HepG2 (cell line): ENCODE measurements around the gene CA14. TPM values are rescaled to one million over a fixed set of nuclear protein-coding genes. Genes with fewer than 3 reads are reported as not detected.

Source experiments
- BRCA1 ChIP-seq: sonication (generic); formaldehyde crosslinking; IDR thresholded peaks from 2 replicates; pipeline ENCODE4 v1.4.0; 2020; ENCODE audit warnings: missing genetic modification reagents
- FOXA1 ChIP-seq, 2 experiments: fragments of 450-650 bp in 1 of 2; sonication (generic) in 1 of 2; formaldehyde crosslinking in 1 of 2; IDR thresholded peaks; 2 replicates each; pipeline versions ENCODE4 v1.4.0 to v1.6.1; 2016 to 2020; ENCODE audit warnings: missing genetic modification reagents in 1 of 2
- HINFP ChIP-seq: sonication (generic); formaldehyde crosslinking; IDR thresholded peaks from 2 replicates; pipeline ENCODE4 v1.4.0; 2020; ENCODE audit warnings: low read depth, mild to moderate bottlenecking, missing genetic modification reagents
- HIVEP1 ChIP-seq: sonication (generic); formaldehyde crosslinking; IDR thresholded peaks from 2 replicates; pipeline ENCODE4 v1.4.0; 2020; ENCODE audit warnings: mild to moderate bottlenecking, missing genetic modification reagents
- MATR3 ChIP-seq: sonication (generic); formaldehyde crosslinking; IDR thresholded peaks from 2 replicates; pipeline ENCODE4 v1.4.0; 2020; ENCODE audit warnings: missing genetic modification reagents
- NFKBIZ ChIP-seq: IDR thresholded peaks from 2 replicates; pipeline ENCODE4 v1.6.1; 2018; ENCODE audit warnings: missing genetic modification reagents, missing compliant biosample characterization
- RFX1 ChIP-seq: fragments of 450-650 bp; IDR thresholded peaks from 2 replicates; pipeline ENCODE4 v1.6.1; 2017
- RXRB ChIP-seq: IDR thresholded peaks from 2 replicates; pipeline ENCODE4 v1.6.1; 2016; ENCODE audit warnings: borderline replicate concordance, missing genetic modification reagents, missing compliant biosample characterization
- TBP ChIP-seq: sonication (generic); formaldehyde crosslinking; IDR thresholded peaks from 2 replicates; pipeline ENCODE4 v1.5.0; 2020; ENCODE audit warnings: missing genetic modification reagents
- WIZ ChIP-seq: sonication (generic); formaldehyde crosslinking; IDR thresholded peaks from 2 replicates; pipeline ENCODE4 v1.5.1; 2020; ENCODE audit warnings: mild to moderate bottlenecking, missing genetic modification reagents
- ZNF256 ChIP-seq: sonication (generic); formaldehyde crosslinking; conservative IDR thresholded peaks from 2 replicates; pipeline ENCODE4 v1.4.0; 2020; ENCODE audit warnings: missing genetic modification reagents
- ZNF331 ChIP-seq: sonication (generic); formaldehyde crosslinking; IDR thresholded peaks from 2 replicates; pipeline ENCODE4 v1.4.0; 2020; ENCODE audit warnings: missing genetic modification reagents
- ZNF33B ChIP-seq: sonication (generic); formaldehyde crosslinking; IDR thresholded peaks from 2 replicates; pipeline ENCODE4 v1.5.1; 2020; ENCODE audit warnings: mild to moderate bottlenecking, missing genetic modification reagents
- ZNF343 ChIP-seq: sonication (generic); formaldehyde crosslinking; IDR thresholded peaks from 2 replicates; pipeline ENCODE4 v1.4.0; 2020; ENCODE audit warnings: mild to moderate bottlenecking, missing genetic modification reagents
- ZNF652 ChIP-seq: IDR thresholded peaks from 2 replicates; pipeline ENCODE4 v1.6.1; 2016; ENCODE audit warnings: low read depth, borderline replicate concordance
- ZSCAN25 ChIP-seq: sonication (generic); formaldehyde crosslinking; IDR thresholded peaks from 2 replicates; pipeline ENCODE4 v1.8.0; 2022; ENCODE audit warnings: mild to moderate bottlenecking, missing genetic modification reagents
- polyA plus RNA-seq, 8 experiments: library from polyadenylated mRNA; depleted of rRNA in 3 of 8; stranded (reverse) in 7 of 8; unstranded in 1 of 8; fragments of >200 nt; fragmentation: Illumina TruSeq in 4 of 8; extraction: Trizol in 4 of 8; gene quantifications; 2 replicates each; pipeline versions ENCODE4 v1.2.1 to v1.2.3, GENCODE V29; 2011 to 2016; ENCODE audit warnings: low read depth in 4 of 8, missing spikeins in 1 of 8, mixed read lengths in 1 of 8; ENCODE audit not compliant: insufficient read depth in 1 of 8
- total RNA-seq, 5 experiments: library from RNA; depleted of rRNA; stranded (reverse); fragments of >200 nt; fragmentation: Illumina TruSeq; extraction: Trizol; gene quantifications; 2 replicates each; pipeline ENCODE4 v1.2.3, GENCODE V29; 2016; ENCODE audit warnings: low read depth in 1 of 5
- TF ChIP-seq, protein P1 (sequence below): sonication (generic); formaldehyde crosslinking; IDR thresholded peaks from 2 replicates; pipeline ENCODE4 v1.4.0; 2020; ENCODE audit warnings: missing genetic modification reagents
- TF ChIP-seq, protein P2 (sequence below): sonication (generic); formaldehyde crosslinking; IDR thresholded peaks from 2 replicates; pipeline ENCODE4 v1.4.0; 2020; ENCODE audit warnings: mild to moderate bottlenecking, missing genetic modification reagents
- TF ChIP-seq, protein P3 (sequence below): sonication (generic); IDR thresholded peaks from 2 replicates; pipeline ENCODE4 v1.6.1; 2016; ENCODE audit warnings: low read depth, borderline replicate concordance

CA14 gene
- total and polyA plus RNA-seq, 2 of the 13 experiments (the other 11 are each of a cell fraction or from before 2014, with no cell fraction given) = 2.4 to 8.5 TPM

DNA sequence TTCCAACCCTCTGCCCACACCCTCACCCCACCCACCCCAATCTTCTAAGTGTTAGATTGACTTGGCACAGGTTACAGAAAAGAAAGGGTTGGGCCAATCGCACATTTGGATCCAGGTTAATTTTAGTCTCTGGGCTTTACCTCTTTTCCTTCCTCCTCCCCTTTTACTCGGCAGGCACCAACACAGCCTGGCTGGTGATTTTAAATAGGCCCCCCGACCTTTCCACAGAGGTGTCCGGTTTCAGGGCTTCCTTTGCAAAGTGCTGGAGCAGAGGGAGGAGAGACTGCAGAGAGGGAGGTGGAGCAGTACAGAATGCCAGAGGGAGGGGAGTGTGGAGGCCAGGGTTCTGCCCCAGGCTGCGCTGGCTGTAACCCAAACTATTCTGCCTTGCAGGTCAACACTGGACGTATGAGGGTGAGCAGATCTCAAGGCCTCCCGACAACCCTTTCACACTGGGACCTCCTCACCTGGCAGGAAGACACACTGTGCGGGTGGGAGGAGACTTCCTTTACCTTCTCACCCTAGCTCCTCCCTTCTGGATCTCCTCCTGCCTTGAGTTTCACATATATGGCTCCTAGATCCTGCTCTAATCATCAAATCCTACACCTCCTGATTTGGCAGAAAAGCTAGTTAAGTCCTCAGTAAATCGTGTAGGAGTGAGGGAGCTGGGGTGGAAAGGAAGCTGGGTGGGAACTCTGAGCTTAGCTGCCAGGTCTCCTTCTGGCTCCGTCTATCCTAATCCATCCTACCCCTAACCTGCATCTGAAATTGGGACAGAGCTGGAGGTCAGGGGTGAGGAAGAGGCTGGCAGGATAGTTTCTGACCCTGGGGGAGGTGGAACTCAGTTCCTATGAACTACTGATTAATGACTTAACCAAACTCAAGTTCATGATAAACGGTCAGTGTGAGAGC lies 2.4 kb downstream of the CA14 start (continued):
- TF ChIP-seq, protein P1, sequence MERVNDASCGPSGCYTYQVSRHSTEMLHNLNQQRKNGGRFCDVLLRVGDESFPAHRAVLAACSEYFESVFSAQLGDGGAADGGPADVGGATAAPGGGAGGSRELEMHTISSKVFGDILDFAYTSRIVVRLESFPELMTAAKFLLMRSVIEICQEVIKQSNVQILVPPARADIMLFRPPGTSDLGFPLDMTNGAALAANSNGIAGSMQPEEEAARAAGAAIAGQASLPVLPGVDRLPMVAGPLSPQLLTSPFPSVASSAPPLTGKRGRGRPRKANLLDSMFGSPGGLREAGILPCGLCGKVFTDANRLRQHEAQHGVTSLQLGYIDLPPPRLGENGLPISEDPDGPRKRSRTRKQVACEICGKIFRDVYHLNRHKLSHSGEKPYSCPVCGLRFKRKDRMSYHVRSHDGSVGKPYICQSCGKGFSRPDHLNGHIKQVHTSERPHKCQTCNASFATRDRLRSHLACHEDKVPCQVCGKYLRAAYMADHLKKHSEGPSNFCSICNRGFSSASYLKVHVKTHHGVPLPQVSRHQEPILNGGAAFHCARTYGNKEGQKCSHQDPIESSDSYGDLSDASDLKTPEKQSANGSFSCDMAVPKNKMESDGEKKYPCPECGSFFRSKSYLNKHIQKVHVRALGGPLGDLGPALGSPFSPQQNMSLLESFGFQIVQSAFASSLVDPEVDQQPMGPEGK (CRISPR knock-in tag) = peak; percentile 61
- no peak for TF ChIP-seq HIVEP1 (CRISPR knock-in tag)
- no peak for TF ChIP-seq HINFP
- TF ChIP-seq ZNF33B = no peak
- TF ChIP-seq, protein P2, sequence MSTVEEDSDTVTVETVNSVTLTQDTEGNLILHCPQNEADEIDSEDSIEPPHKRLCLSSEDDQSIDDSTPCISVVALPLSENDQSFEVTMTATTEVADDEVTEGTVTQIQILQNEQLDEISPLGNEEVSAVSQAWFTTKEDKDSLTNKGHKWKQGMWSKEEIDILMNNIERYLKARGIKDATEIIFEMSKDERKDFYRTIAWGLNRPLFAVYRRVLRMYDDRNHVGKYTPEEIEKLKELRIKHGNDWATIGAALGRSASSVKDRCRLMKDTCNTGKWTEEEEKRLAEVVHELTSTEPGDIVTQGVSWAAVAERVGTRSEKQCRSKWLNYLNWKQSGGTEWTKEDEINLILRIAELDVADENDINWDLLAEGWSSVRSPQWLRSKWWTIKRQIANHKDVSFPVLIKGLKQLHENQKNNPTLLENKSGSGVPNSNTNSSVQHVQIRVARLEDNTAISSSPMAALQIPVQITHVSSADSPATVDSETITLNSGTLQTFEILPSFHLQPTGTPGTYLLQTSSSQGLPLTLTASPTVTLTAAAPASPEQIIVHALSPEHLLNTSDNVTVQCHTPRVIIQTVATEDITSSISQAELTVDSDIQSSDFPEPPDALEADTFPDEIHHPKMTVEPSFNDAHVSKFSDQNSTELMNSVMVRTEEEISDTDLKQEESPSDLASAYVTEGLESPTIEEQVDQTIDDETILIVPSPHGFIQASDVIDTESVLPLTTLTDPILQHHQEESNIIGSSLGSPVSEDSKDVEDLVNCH (CRISPR knock-in tag) = no peak
- TF ChIP-seq ZNF331 (CRISPR knock-in tag) = peak; percentile 57; the same call in 1 of the 2 replicates
- TF ChIP-seq, protein P3, sequence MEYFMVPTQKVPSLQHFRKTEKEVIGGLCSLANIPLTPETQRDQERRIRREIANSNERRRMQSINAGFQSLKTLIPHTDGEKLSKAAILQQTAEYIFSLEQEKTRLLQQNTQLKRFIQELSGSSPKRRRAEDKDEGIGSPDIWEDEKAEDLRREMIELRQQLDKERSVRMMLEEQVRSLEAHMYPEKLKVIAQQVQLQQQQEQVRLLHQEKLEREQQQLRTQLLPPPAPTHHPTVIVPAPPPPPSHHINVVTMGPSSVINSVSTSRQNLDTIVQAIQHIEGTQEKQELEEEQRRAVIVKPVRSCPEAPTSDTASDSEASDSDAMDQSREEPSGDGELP = no peak
- no peak for TF ChIP-seq BRCA1 (CRISPR knock-in tag)
- no peak for TF ChIP-seq ZNF256 (CRISPR knock-in tag)
- no peak for TF ChIP-seq RXRB (CRISPR knock-in tag)
- TF ChIP-seq ZNF652 (CRISPR knock-in tag) = no peak
- TF ChIP-seq RFX1 = no peak
- no peak for TF ChIP-seq WIZ (CRISPR knock-in tag)
- peak; percentile 51; the same call in 1 of the 2 replicates for TF ChIP-seq ZSCAN25 (CRISPR knock-in tag)
- no peak for TF ChIP-seq MATR3
- no peak for TF ChIP-seq ZNF343 (CRISPR knock-in tag)
- TF ChIP-seq FOXA1 (IDR thresholded peaks at IDR 0.05) = no peak
- no peak for TF ChIP-seq FOXA1 (CRISPR knock-in tag; IDR thresholded peaks at IDR 0.05)
- no peak for TF ChIP-seq NFKBIZ
- no peak for TF ChIP-seq TBP (CRISPR knock-in tag)
